Measurements from ENCODE around the gene PRPF40A. TPM values are rescaled to one million over a fixed set of nuclear protein-coding genes. Genes with fewer than 3 reads are reported as not detected.

PRPF40A gene
- total RNA-seq, 1 experiment from 2014 or later = 173 TPM

- no peak overlapping the region for H2AFZ ChIP-seq (ENCODE audit: low read length)
- H3K4me1 ChIP-seq (ENCODE audit: low read length) = no peaks in the 10 kb centered on the region
- H3K36me3 ChIP-seq (ENCODE audit: insufficient read depth, low read length) = no peaks in the 10 kb centered on the region
- no peak overlapping the region for H3K4me2 ChIP-seq (ENCODE audit: low read depth, low read length, poor library complexity, severe bottlenecking)
- H3K9me2 ChIP-seq (replicated peaks; ENCODE audit: insufficient read depth, low read length) = no peaks in the 10 kb centered on the region
- peak; percentile 34 for DNase-seq
- no peak overlapping the region for H3K4me3 ChIP-seq (ENCODE audit: low read length)
- no peaks in the 10 kb centered on the region for H3K9me3 ChIP-seq (ENCODE audit: low read length)
- no peak overlapping the region for H3K27ac ChIP-seq (ENCODE audit: low read length)
- H3K27me3 ChIP-seq (ENCODE audit: low read length) = no peaks in the 10 kb centered on the region
- H3K9ac ChIP-seq (ENCODE audit: low read length) = no peak overlapping the region
- H4K20me1 ChIP-seq (ENCODE audit: insufficient read depth, low read depth, low read length) = no peaks in the 10 kb centered on the region
- no peaks in the 10 kb centered on the region for H3K79me2 ChIP-seq (ENCODE audit: low read length)
Measured at GRCh38 chr2:152630466-152630865, 86.8 kb downstream of the PRPF40A start.

GRCh38 chr2:152629202-152629601 lies 88.1 kb downstream of the PRPF40A start:
- H3K9me3 ChIP-seq (ENCODE audit: low read length) = no peaks in the 10 kb centered on the region

GRCh38 chr2:152627351-152627957 lies 89.8 kb downstream of the PRPF40A start:
- Histone ChIP-seq H3K27ac (ENCODE audit: low read length) (no peak overlapping the region), H3K9ac (ENCODE audit: low read length) (no peak overlapping the region), H3K9me3 (ENCODE audit: low read length) (no peaks in the 10 kb centered on the region), H2AFZ (ENCODE audit: low read length) (no peak overlapping the region), H3K4me3 (ENCODE audit: low read length) (no peak overlapping the region), H3K4me2 (ENCODE audit: low read depth, low read length, poor library complexity, severe bottlenecking) (no peak overlapping the region), H3K27me3 (ENCODE audit: low read length) (no peaks in the 10 kb centered on the region), H3K9me2 (replicated peaks; ENCODE audit: insufficient read depth, low read length) (no peaks in the 10 kb centered on the region), H3K79me2 (ENCODE audit: low read length) (no peaks in the 10 kb centered on the region), H3K36me3 (ENCODE audit: insufficient read depth, low read length) (no peaks in the 10 kb centered on the region), H3K4me1 (ENCODE audit: low read length) (no peaks in the 10 kb centered on the region), H4K20me1 (ENCODE audit: insufficient read depth, low read depth, low read length) (no peaks in the 10 kb centered on the region)
- peak; percentile 72 for DNase-seq

More at GRCh38 chr2:152629202-152629601, 88.1 kb downstream of the PRPF40A start:
- H3K9me2 ChIP-seq (replicated peaks; ENCODE audit: insufficient read depth, low read length) = no peaks in the 10 kb centered on the region
- no peaks in the 10 kb centered on the region for H3K4me1 ChIP-seq (ENCODE audit: low read length)
- no peaks in the 10 kb centered on the region for H3K36me3 ChIP-seq (ENCODE audit: insufficient read depth, low read length)
- no peak for DNase-seq
- no peaks in the 10 kb centered on the region for H3K27me3 ChIP-seq (ENCODE audit: low read length)
- H3K27ac ChIP-seq (ENCODE audit: low read length) = no peak overlapping the region
- H2AFZ ChIP-seq (ENCODE audit: low read length) = no peak overlapping the region
- H4K20me1 ChIP-seq (ENCODE audit: insufficient read depth, low read depth, low read length) = no peaks in the 10 kb centered on the region
- no peak overlapping the region for H3K4me3 ChIP-seq (ENCODE audit: low read length)
- H3K79me2 ChIP-seq (ENCODE audit: low read length) = no peaks in the 10 kb centered on the region
- H3K9ac ChIP-seq (ENCODE audit: low read length) = no peak overlapping the region
- H3K4me2 ChIP-seq (ENCODE audit: low read depth, low read length, poor library complexity, severe bottlenecking) = no peak overlapping the region

- H2AFZ ChIP-seq (ENCODE audit: low read length) = no peak overlapping the region
- no peak overlapping the region for H3K4me3 ChIP-seq (ENCODE audit: low read length)
- H3K4me2 ChIP-seq (ENCODE audit: low read depth, low read length, poor library complexity, severe bottlenecking) = no peak overlapping the region
- no peaks in the 10 kb centered on the region for H4K20me1 ChIP-seq (ENCODE audit: insufficient read depth, low read depth, low read length)
- H3K36me3 ChIP-seq (ENCODE audit: insufficient read depth, low read length) = no peaks in the 10 kb centered on the region
- no peaks in the 10 kb centered on the region for H3K9me3 ChIP-seq (ENCODE audit: low read length)
- no peaks in the 10 kb centered on the region for H3K27me3 ChIP-seq (ENCODE audit: low read length)
- H3K9ac ChIP-seq (ENCODE audit: low read length) = no peak overlapping the region
- H3K27ac ChIP-seq (ENCODE audit: low read length) = no peak overlapping the region
- H3K9me2 ChIP-seq (replicated peaks; ENCODE audit: insufficient read depth, low read length) = no peaks in the 10 kb centered on the region
- no peaks in the 10 kb centered on the region for H3K79me2 ChIP-seq (ENCODE audit: low read length)
- DNase-seq = no peak
- H3K4me1 ChIP-seq (ENCODE audit: low read length) = no peaks in the 10 kb centered on the region
Measured at GRCh38 chr2:152626911-152627339, 90.3 kb downstream of the PRPF40A start.

GRCh38 chr2:152624805-152625204 lies 92.5 kb downstream of the PRPF40A start:
- no peak overlapping the region for H2AFZ ChIP-seq (ENCODE audit: low read length)
- no peaks in the 10 kb centered on the region for H3K9me2 ChIP-seq (replicated peaks; ENCODE audit: insufficient read depth, low read length)
- no peak overlapping the region for H3K4me3 ChIP-seq (ENCODE audit: low read length)
- no peak overlapping the region for H3K9ac ChIP-seq (ENCODE audit: low read length)
- no peak for DNase-seq
- no peaks in the 10 kb centered on the region for H3K27me3 ChIP-seq (ENCODE audit: low read length)
- H4K20me1 ChIP-seq (ENCODE audit: insufficient read depth, low read depth, low read length) = no peaks in the 10 kb centered on the region
- H3K36me3 ChIP-seq (ENCODE audit: insufficient read depth, low read length) = no peaks in the 10 kb centered on the region
- no peak overlapping the region for H3K4me2 ChIP-seq (ENCODE audit: low read depth, low read length, poor library complexity, severe bottlenecking)
- H3K4me1 ChIP-seq (ENCODE audit: low read length) = no peaks in the 10 kb centered on the region
- H3K9me3 ChIP-seq (ENCODE audit: low read length) = no peaks in the 10 kb centered on the region
- H3K79me2 ChIP-seq (ENCODE audit: low read length) = no peaks in the 10 kb centered on the region
- no peak overlapping the region for H3K27ac ChIP-seq (ENCODE audit: low read length)

GRCh38 chr2:152623775-152624174 lies 93.5 kb downstream of the PRPF40A start:
- Histone ChIP-seq H3K4me2 (ENCODE audit: low read depth, low read length, poor library complexity, severe bottlenecking) (no peak overlapping the region), H3K36me3 (ENCODE audit: insufficient read depth, low read length) (no peaks in the 10 kb centered on the region), H3K9ac (ENCODE audit: low read length) (no peak overlapping the region), H3K9me2 (replicated peaks; ENCODE audit: insufficient read depth, low read length) (no peaks in the 10 kb centered on the region), H4K20me1 (ENCODE audit: insufficient read depth, low read depth, low read length) (no peaks in the 10 kb centered on the region), H3K4me1 (ENCODE audit: low read length) (no peaks in the 10 kb centered on the region), H3K4me3 (ENCODE audit: low read length) (no peak overlapping the region), H3K9me3 (ENCODE audit: low read length) (no peaks in the 10 kb centered on the region), H3K27ac (ENCODE audit: low read length) (no peak overlapping the region), H3K27me3 (ENCODE audit: low read length) (no peaks in the 10 kb centered on the region), H3K79me2 (ENCODE audit: low read length) (no peaks in the 10 kb centered on the region), H2AFZ (ENCODE audit: low read length) (no peak overlapping the region)
- DNase-seq = no peak

- H2AFZ ChIP-seq (ENCODE audit: low read length) = no peak overlapping the region
- no peaks in the 10 kb centered on the region for H3K27me3 ChIP-seq (ENCODE audit: low read length)
- DNase-seq = no peak
- no peak overlapping the region for H3K4me2 ChIP-seq (ENCODE audit: low read depth, low read length, poor library complexity, severe bottlenecking)
- H3K36me3 ChIP-seq (ENCODE audit: insufficient read depth, low read length) = no peaks in the 10 kb centered on the region
- H3K4me1 ChIP-seq (ENCODE audit: low read length) = no peaks in the 10 kb centered on the region
- no peaks in the 10 kb centered on the region for H3K9me3 ChIP-seq (ENCODE audit: low read length)
- no peak overlapping the region for H3K27ac ChIP-seq (ENCODE audit: low read length)
- no peak overlapping the region for H3K9ac ChIP-seq (ENCODE audit: low read length)
- H3K4me3 ChIP-seq (ENCODE audit: low read length) = no peak overlapping the region
- H4K20me1 ChIP-seq (ENCODE audit: insufficient read depth, low read depth, low read length) = no peaks in the 10 kb centered on the region
- H3K79me2 ChIP-seq (ENCODE audit: low read length) = no peaks in the 10 kb centered on the region
- no peaks in the 10 kb centered on the region for H3K9me2 ChIP-seq (replicated peaks; ENCODE audit: insufficient read depth, low read length)
Measured at GRCh38 chr2:152623076-152623740, 94.1 kb downstream of the PRPF40A start.

- Histone ChIP-seq H3K27ac (ENCODE audit: low read length) (no peak overlapping the region), H3K9ac (ENCODE audit: low read length) (no peak overlapping the region), H4K20me1 (ENCODE audit: insufficient read depth, low read depth, low read length) (no peaks in the 10 kb centered on the region), H3K4me2 (ENCODE audit: low read depth, low read length, poor library complexity, severe bottlenecking) (no peak overlapping the region), H3K79me2 (ENCODE audit: low read length) (no peaks in the 10 kb centered on the region), H2AFZ (ENCODE audit: low read length) (no peak overlapping the region), H3K9me3 (ENCODE audit: low read length) (no peaks in the 10 kb centered on the region), H3K4me3 (ENCODE audit: low read length) (no peak overlapping the region), H3K36me3 (ENCODE audit: insufficient read depth, low read length) (no peaks in the 10 kb centered on the region), H3K9me2 (replicated peaks; ENCODE audit: insufficient read depth, low read length) (no peaks in the 10 kb centered on the region), H3K27me3 (ENCODE audit: low read length) (no peaks in the 10 kb centered on the region), H3K4me1 (ENCODE audit: low read length) (no peaks in the 10 kb centered on the region)
- no peak for DNase-seq
Measured at GRCh38 chr2:152622219-152622618, 95.0 kb downstream of the PRPF40A start.
